ENCODE measurements around the gene ZNF408.

Gene ZNF408

GRCh38 chr11:46675288-46675851 is 25.5 kb upstream of the ZNF408 start:
- peaks cover 25 to 71% (median 60%) of the 10 kb centered on the region in 4 experiments for H3K4me1 ChIP-seq (ENCODE audit: control extremely low read depth in 1 of 4, control insufficient read depth in 4 of 4, insufficient read depth in 4 of 4, low read length in 3 of 4)
- ChIA-PET POLR2A (no interaction called here), CTCF (interaction anchor here (0.6 to 1.9 kb wide), 4 partner anchors 9 to 550 kb away, joined by 3 to 8 read pairs (median 4); no protein-coding TSS in a partner anchor)
- no peaks in the 10 kb centered on the region for H3K9me3 ChIP-seq (ENCODE audit: control extremely low read depth in 1 of 5, control insufficient read depth in 4 of 5, insufficient read depth in 2 of 5, low read depth in 1 of 5, low read length in 4 of 5)
- peaks cover 12 to 62% (median 50%) of the 10 kb centered on the region in 4 experiments for H3K36me3 ChIP-seq (ENCODE audit: control insufficient read depth in 4 of 4, insufficient read depth in 4 of 4, low read length in 3 of 4)
- H3K4me3 ChIP-seq (ENCODE audit: control insufficient read depth in 1 of 7, extremely low read depth in 1 of 7, insufficient read depth in 4 of 7, low read depth in 2 of 7, low read length in 6 of 7), result peak overlapping the region in 2 of 7 experiments; percentile 23 to 45
- no peaks in the 10 kb centered on the region for H3K27me3 ChIP-seq (replicated peaks in 2 of 5; ENCODE audit: control insufficient read depth in 4 of 5, insufficient read depth in 5 of 5, low read length in 4 of 5)
- WGBS (ENCODE audit: insufficient coverage), result 69% methylated on average over 3 of the region's 4 CpGs
- peak overlapping the region in 1 of 2 experiments; percentile 51 for H3K27ac ChIP-seq (ENCODE audit: insufficient read depth in 1 of 2, low read depth in 1 of 2, low read length in 2 of 2, poor library complexity in 1 of 2, severe bottlenecking in 2 of 2)
- DNase-seq, result peak in 2 of 3 donors; percentile 36 to 40

GRCh38 chr11:46675949-46676348 is 24.9 kb upstream of the ZNF408 start:
- peaks cover 12 to 68% (median 55%) of the 10 kb centered on the region in 4 experiments for H3K36me3 ChIP-seq (ENCODE audit: control insufficient read depth in 4 of 4, insufficient read depth in 4 of 4, low read length in 3 of 4)
- WGBS (ENCODE audit: insufficient coverage), result 71% methylated on average over 2 of the region's 7 CpGs

DNA sequence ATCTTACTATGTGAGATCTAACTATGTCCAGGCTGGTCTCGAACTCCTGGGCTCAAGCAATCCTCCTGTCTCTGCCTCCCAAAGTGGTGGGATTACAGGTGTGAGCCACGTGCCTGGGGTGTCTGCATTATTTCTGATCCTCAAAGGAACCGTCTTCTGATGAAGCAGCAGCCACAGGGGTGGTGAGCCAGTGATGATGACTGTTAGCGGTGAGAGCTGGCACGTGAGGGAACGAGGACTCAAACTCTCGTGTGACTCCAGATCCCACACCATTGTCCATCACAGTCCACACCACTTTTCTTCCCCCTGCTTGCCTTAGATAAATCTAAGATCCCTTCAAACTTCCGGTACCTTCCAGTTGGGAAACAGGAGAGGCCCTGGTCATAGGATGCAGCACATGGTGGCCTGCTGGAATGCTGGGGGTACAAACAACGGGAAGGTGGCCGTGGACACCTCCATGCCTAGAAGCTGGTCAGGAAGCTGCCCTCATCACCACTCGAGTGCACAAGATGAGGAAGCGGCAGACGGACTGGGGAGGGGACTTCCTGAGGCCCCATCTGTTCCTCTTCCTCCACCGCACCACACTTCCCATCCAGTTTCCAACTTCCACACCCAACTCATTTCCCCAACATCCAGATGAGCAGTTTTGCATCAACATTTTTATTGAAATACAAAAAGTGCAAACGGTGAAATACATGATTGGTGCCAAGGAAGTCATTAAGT is 24.2 kb upstream of the ZNF408 start:
- H3K9me3 ChIP-seq (ENCODE audit: control extremely low read depth in 1 of 5, control insufficient read depth in 4 of 5, insufficient read depth in 2 of 5, low read depth in 1 of 5, low read length in 4 of 5), result no peaks in the 10 kb centered on the region
- WGBS (ENCODE audit: insufficient coverage), result 79% methylated on average over 9 of the region's 15 CpGs
- peak in 2 of 3 donors; percentile 23 to 25 for DNase-seq
- no peaks in the 10 kb centered on the region for H3K27me3 ChIP-seq (replicated peaks in 2 of 5; ENCODE audit: control insufficient read depth in 4 of 5, insufficient read depth in 5 of 5, low read length in 4 of 5)
- POLR2A ChIA-PET, result interaction anchor here (0.5 kb wide), 1 partner anchor 35 kb away, joined by 3 read pairs; no protein-coding TSS in a partner anchor
- CTCF ChIA-PET, result no interaction called here
- no peak overlapping the region for H3K4me3 ChIP-seq (ENCODE audit: control insufficient read depth in 1 of 7, extremely low read depth in 1 of 7, insufficient read depth in 4 of 7, low read depth in 2 of 7, low read length in 6 of 7)
- peaks cover 20 to 59% (median 48%) of the 10 kb centered on the region in 4 experiments for H3K4me1 ChIP-seq (ENCODE audit: control extremely low read depth in 1 of 4, control insufficient read depth in 4 of 4, insufficient read depth in 4 of 4, low read length in 3 of 4)
- H3K36me3 ChIP-seq (ENCODE audit: control insufficient read depth in 4 of 4, insufficient read depth in 4 of 4, low read length in 3 of 4), result peaks cover 12 to 73% (median 59%) of the 10 kb centered on the region in 4 experiments
- no peak overlapping the region for H3K27ac ChIP-seq (ENCODE audit: insufficient read depth in 1 of 2, low read depth in 1 of 2, low read length in 2 of 2, poor library complexity in 1 of 2, severe bottlenecking in 2 of 2)

More at GRCh38 chr11:46675949-46676348, 24.9 kb upstream of the ZNF408 start:
- H3K27me3 ChIP-seq (replicated peaks in 2 of 5; ENCODE audit: control insufficient read depth in 4 of 5, insufficient read depth in 5 of 5, low read length in 4 of 5), result no peaks in the 10 kb centered on the region
- H3K4me1 ChIP-seq (ENCODE audit: control extremely low read depth in 1 of 4, control insufficient read depth in 4 of 4, insufficient read depth in 4 of 4, low read length in 3 of 4), result peaks cover 21 to 65% (median 54%) of the 10 kb centered on the region in 4 experiments
- H3K27ac ChIP-seq (ENCODE audit: insufficient read depth in 1 of 2, low read depth in 1 of 2, low read length in 2 of 2, poor library complexity in 1 of 2, severe bottlenecking in 2 of 2), result no peak overlapping the region
- POLR2A ChIA-PET, result no interaction called here
- no peaks in the 10 kb centered on the region for H3K9me3 ChIP-seq (ENCODE audit: control extremely low read depth in 1 of 5, control insufficient read depth in 4 of 5, insufficient read depth in 2 of 5, low read depth in 1 of 5, low read length in 4 of 5)
- DNase-seq, result no peak
- no peak overlapping the region for H3K4me3 ChIP-seq (ENCODE audit: control insufficient read depth in 1 of 7, extremely low read depth in 1 of 7, insufficient read depth in 4 of 7, low read depth in 2 of 7, low read length in 6 of 7)
- CTCF ChIA-PET, result no interaction called here

DNA sequence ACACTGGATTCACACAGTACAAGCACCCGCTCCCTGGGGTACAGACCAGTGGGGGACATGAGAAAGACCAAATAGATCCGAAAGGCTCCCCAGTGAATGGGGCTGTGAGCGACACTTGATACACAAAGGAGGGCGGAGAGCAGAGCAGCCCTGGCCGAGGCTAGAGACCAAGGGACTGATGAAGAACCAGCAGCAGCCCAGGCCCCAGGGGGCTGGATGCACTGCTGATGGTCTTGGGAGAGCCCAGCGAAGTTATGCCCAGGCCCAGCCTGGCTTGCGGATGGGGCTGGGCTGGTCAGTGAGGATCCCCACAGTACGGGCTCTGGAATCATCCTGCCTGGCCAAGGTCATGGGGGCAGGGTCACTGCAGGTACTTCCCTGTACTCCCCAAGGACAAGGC is 23.7 kb upstream of the ZNF408 start:
- Histone ChIP-seq H3K4me1 (ENCODE audit: control extremely low read depth in 1 of 4, control insufficient read depth in 4 of 4, insufficient read depth in 4 of 4, low read length in 3 of 4) (peaks cover 17 to 53% (median 43%) of the 10 kb centered on the region in 4 experiments), H3K36me3 (ENCODE audit: control insufficient read depth in 4 of 4, insufficient read depth in 4 of 4, low read length in 3 of 4) (peaks cover 12 to 74% (median 62%) of the 10 kb centered on the region in 4 experiments), H3K4me3 (ENCODE audit: control insufficient read depth in 1 of 7, extremely low read depth in 1 of 7, insufficient read depth in 4 of 7, low read depth in 2 of 7, low read length in 6 of 7) (no peak overlapping the region), H3K27me3 (replicated peaks in 2 of 5; ENCODE audit: control insufficient read depth in 4 of 5, insufficient read depth in 5 of 5, low read length in 4 of 5) (no peaks in the 10 kb centered on the region), H3K27ac (ENCODE audit: insufficient read depth in 1 of 2, low read depth in 1 of 2, low read length in 2 of 2, poor library complexity in 1 of 2, severe bottlenecking in 2 of 2) (no peak overlapping the region), H3K9me3 (ENCODE audit: control extremely low read depth in 1 of 5, control insufficient read depth in 4 of 5, insufficient read depth in 2 of 5, low read depth in 1 of 5, low read length in 4 of 5) (no peaks in the 10 kb centered on the region)
- ChIA-PET CTCF (no interaction called here), POLR2A (no interaction called here)
- no peak for DNase-seq
- WGBS (ENCODE audit: insufficient coverage), result 99% methylated on average over 8 of the region's 8 CpGs

DNA sequence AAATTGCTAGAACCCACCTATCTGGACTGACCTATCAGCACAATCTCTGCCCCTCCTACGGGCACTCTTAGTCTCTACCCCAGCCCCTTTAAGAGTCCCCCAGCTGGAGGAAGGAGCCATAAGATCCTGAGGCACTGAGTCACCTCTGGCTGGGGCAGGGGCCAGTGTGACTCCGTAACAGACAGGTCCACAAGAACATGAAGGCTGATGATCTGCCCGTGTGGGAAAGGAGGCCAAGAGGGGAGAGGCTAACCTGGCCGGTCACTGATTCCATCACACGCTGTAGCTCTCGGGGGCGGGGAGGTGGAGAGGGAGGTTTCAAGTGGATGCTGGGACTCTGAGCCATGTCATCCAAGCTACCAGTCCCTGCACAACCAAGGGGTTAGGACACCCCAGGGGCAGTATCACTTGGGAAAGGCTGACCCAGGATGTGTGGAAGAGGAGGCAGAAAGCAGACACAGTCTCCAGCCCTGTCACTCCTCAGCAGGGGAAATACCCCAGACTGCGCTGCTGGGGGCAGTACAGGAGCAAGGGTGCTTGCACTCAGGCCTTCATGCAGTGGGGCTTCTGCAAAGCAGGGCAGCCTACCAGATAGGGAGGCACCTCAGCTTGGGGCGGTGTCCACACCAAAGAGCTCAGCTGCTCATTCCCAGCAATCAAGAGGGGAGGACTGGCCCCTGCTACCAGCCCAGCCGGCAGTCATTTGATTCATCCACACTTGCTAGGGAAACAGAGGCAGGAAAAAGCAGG is 22.7 kb upstream of the ZNF408 start:
- Histone ChIP-seq H3K9me3 (ENCODE audit: control extremely low read depth in 1 of 5, control insufficient read depth in 4 of 5, insufficient read depth in 2 of 5, low read depth in 1 of 5, low read length in 4 of 5) (no peaks in the 10 kb centered on the region), H3K27me3 (replicated peaks in 2 of 5; ENCODE audit: control insufficient read depth in 4 of 5, insufficient read depth in 5 of 5, low read length in 4 of 5) (no peaks in the 10 kb centered on the region), H3K4me1 (ENCODE audit: control extremely low read depth in 1 of 4, control insufficient read depth in 4 of 4, insufficient read depth in 4 of 4, low read length in 3 of 4) (peaks cover 17 to 43% (median 36%) of the 10 kb centered on the region in 4 experiments), H3K27ac (ENCODE audit: insufficient read depth in 1 of 2, low read depth in 1 of 2, low read length in 2 of 2, poor library complexity in 1 of 2, severe bottlenecking in 2 of 2) (no peak overlapping the region), H3K36me3 (ENCODE audit: control insufficient read depth in 4 of 4, insufficient read depth in 4 of 4, low read length in 3 of 4) (peaks cover 12 to 65% (median 53%) of the 10 kb centered on the region in 4 experiments), H3K4me3 (ENCODE audit: control insufficient read depth in 1 of 7, extremely low read depth in 1 of 7, insufficient read depth in 4 of 7, low read depth in 2 of 7, low read length in 6 of 7) (no peak overlapping the region)
- DNase-seq, result no peak
- CTCF ChIA-PET, result interaction anchor here (2.2 kb wide), 1 partner anchor 19 kb away, joined by 5 read pairs; no protein-coding TSS in a partner anchor
- POLR2A ChIA-PET, result no interaction called here
- WGBS (ENCODE audit: insufficient coverage), result 95% methylated on average over 10 of the region's 10 CpGs

GRCh38 chr11:46678741-46679130 is 22.1 kb upstream of the ZNF408 start:
- CTCF ChIA-PET, result interaction anchor here (2.2 kb wide), 1 partner anchor 19 kb away, joined by 5 read pairs; no protein-coding TSS in a partner anchor
- WGBS (ENCODE audit: insufficient coverage), result 100% methylated on average over 2 of the region's 9 CpGs
- POLR2A ChIA-PET, result no interaction called here
- Histone ChIP-seq H3K4me1 (ENCODE audit: control extremely low read depth in 1 of 4, control insufficient read depth in 4 of 4, insufficient read depth in 4 of 4, low read length in 3 of 4) (peaks cover 17 to 38% (median 32%) of the 10 kb centered on the region in 4 experiments), H3K36me3 (ENCODE audit: control insufficient read depth in 4 of 4, insufficient read depth in 4 of 4, low read length in 3 of 4) (peaks cover 11 to 62% (median 47%) of the 10 kb centered on the region in 4 experiments), H3K4me3 (ENCODE audit: control insufficient read depth in 1 of 7, extremely low read depth in 1 of 7, insufficient read depth in 4 of 7, low read depth in 2 of 7, low read length in 6 of 7) (no peak overlapping the region), H3K27me3 (replicated peaks in 2 of 5; ENCODE audit: control insufficient read depth in 4 of 5, insufficient read depth in 5 of 5, low read length in 4 of 5) (no peaks in the 10 kb centered on the region), H3K9me3 (ENCODE audit: control extremely low read depth in 1 of 5, control insufficient read depth in 4 of 5, insufficient read depth in 2 of 5, low read depth in 1 of 5, low read length in 4 of 5) (no peaks in the 10 kb centered on the region), H3K27ac (ENCODE audit: insufficient read depth in 1 of 2, low read depth in 1 of 2, low read length in 2 of 2, poor library complexity in 1 of 2, severe bottlenecking in 2 of 2) (no peak overlapping the region)
- DNase-seq, result no peak

Measured in common myeloid progenitor, CD34-positive (primary cell).